ENCODE measurements around the gene TTC9B.

The TTC9B gene

DNA sequence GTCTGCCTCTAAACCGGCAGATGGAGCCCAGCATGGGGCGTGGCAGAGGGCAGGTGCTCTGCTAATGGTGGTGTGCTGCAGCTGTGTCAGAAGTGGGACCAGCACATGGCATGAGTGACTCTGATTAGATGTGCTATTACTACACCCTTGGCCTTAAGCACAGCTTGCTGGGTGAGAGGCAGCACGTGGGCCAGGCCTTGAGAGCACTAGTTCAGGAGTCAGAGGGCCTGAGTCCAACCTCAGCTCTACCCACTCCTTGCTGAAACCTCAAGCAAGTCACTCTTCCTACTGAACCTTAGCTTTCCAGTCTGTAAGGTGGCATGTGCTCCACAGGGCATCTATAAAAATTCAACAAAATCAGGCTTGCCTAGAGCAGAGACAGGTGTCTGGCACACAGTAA is 44.2 kb upstream of the TTC9B start:
- no peak for TF ChIP-seq POLR2AphosphoS5 (IDR thresholded peaks at IDR 0.05; ENCODE audit: low read depth, low read length)
- TF ChIP-seq FOXP2 (optimal IDR thresholded peaks at IDR 0.05; ENCODE audit: borderline replicate concordance, extremely low read depth, extremely low read length, insufficient read depth) = no peak
- TF ChIP-seq TAF1 (IDR thresholded peaks at IDR 0.05; ENCODE audit: borderline replicate concordance, insufficient read depth, low read length) = no peak
- TF ChIP-seq, protein P1, sequence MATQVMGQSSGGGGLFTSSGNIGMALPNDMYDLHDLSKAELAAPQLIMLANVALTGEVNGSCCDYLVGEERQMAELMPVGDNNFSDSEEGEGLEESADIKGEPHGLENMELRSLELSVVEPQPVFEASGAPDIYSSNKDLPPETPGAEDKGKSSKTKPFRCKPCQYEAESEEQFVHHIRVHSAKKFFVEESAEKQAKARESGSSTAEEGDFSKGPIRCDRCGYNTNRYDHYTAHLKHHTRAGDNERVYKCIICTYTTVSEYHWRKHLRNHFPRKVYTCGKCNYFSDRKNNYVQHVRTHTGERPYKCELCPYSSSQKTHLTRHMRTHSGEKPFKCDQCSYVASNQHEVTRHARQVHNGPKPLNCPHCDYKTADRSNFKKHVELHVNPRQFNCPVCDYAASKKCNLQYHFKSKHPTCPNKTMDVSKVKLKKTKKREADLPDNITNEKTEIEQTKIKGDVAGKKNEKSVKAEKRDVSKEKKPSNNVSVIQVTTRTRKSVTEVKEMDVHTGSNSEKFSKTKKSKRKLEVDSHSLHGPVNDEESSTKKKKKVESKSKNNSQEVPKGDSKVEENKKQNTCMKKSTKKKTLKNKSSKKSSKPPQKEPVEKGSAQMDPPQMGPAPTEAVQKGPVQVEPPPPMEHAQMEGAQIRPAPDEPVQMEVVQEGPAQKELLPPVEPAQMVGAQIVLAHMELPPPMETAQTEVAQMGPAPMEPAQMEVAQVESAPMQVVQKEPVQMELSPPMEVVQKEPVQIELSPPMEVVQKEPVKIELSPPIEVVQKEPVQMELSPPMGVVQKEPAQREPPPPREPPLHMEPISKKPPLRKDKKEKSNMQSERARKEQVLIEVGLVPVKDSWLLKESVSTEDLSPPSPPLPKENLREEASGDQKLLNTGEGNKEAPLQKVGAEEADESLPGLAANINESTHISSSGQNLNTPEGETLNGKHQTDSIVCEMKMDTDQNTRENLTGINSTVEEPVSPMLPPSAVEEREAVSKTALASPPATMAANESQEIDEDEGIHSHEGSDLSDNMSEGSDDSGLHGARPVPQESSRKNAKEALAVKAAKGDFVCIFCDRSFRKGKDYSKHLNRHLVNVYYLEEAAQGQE (IDR thresholded peaks at IDR 0.05; ENCODE audit: insufficient read depth in 1 of 2, low read depth in 2 of 2, low read length in 2 of 2) = no peak
- no peak for TF ChIP-seq SIN3A (IDR thresholded peaks at IDR 0.05; ENCODE audit: borderline replicate concordance, insufficient read depth, low read length)

DNA sequence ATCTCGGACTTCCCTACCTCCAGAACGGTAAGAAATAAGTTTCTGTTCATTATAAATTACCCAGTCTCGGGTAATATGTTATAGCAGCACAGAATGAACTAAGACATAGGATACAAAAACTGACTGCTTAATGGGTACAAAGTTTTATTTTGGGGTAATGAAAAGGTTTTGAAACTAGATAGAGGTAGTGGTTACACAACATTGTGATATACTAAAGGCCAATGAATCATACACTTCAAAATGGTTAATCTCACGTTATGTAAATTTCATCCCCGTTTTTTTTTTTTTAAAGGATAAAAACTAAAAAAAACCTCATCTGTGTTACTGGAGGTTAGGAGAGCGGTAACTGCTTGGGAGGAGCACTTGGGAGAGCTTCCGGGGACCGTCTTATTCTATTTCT is 43.4 kb upstream of the TTC9B start:
- TF ChIP-seq POLR2AphosphoS5 (IDR thresholded peaks at IDR 0.05; ENCODE audit: low read depth, low read length) (no peak), FOXP2 (optimal IDR thresholded peaks at IDR 0.05; ENCODE audit: borderline replicate concordance, extremely low read depth, extremely low read length, insufficient read depth) (no peak), TAF1 (IDR thresholded peaks at IDR 0.05; ENCODE audit: borderline replicate concordance, insufficient read depth, low read length) (no peak), SIN3A (IDR thresholded peaks at IDR 0.05; ENCODE audit: borderline replicate concordance, insufficient read depth, low read length) (no peak)
- TF ChIP-seq, protein P1 (IDR thresholded peaks at IDR 0.05; ENCODE audit: insufficient read depth in 1 of 2, low read depth in 2 of 2, low read length in 2 of 2) = no peak

DNA sequence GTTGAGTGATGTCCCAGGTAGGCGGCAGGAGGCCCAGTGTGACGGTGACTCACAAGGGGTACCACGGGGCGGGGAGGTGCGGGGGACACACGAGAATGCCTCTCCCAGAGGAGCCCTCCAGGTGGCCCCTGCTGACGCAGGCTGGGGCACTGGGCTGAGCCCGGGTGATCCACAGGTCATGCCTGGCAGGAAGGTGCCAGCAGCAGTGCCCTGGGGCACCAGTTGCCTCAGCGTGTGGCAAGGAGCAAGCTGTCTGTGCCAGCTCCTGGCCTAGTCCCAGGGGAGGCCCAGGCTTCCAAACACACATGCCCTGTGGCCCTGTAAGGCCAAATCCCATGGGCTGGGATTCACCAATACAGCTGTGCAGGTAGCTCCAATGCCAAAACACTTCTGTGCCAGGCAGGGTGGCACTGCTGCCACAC is 38.9 kb upstream of the TTC9B start:
- TF ChIP-seq FOXP2 (optimal IDR thresholded peaks at IDR 0.05; ENCODE audit: borderline replicate concordance, extremely low read depth, extremely low read length, insufficient read depth) = no peak
- TF ChIP-seq, protein P1 (IDR thresholded peaks at IDR 0.05; ENCODE audit: insufficient read depth in 1 of 2, low read depth in 2 of 2, low read length in 2 of 2) = no peak
- TF ChIP-seq TAF1 (IDR thresholded peaks at IDR 0.05; ENCODE audit: borderline replicate concordance, insufficient read depth, low read length) = no peak
- no peak for TF ChIP-seq POLR2AphosphoS5 (IDR thresholded peaks at IDR 0.05; ENCODE audit: low read depth, low read length)
- TF ChIP-seq SIN3A (IDR thresholded peaks at IDR 0.05; ENCODE audit: borderline replicate concordance, insufficient read depth, low read length) = no peak

DNA sequence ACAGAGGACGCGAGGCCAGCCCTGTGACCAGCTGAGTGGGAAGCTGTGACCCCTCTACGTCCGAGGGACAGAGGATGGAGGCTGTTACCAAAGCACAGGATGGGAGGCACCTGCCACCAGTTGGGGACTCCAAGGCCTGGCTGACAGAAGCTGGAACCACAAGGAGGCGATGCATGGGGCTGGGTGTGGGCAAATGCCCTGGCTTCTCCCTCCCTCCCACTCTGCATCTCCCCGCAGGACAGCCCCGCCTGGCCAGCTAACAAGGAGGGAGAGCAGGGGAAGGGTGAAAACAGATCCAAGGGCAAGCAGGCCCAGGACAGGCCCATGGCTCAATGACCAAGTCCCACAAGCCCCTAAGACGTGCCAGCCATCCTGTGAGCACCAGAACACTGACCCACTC is 38.3 kb upstream of the TTC9B start:
- TF ChIP-seq, protein P1 (IDR thresholded peaks at IDR 0.05; ENCODE audit: insufficient read depth in 1 of 2, low read depth in 2 of 2, low read length in 2 of 2) = no peak
- TF ChIP-seq POLR2AphosphoS5 (IDR thresholded peaks at IDR 0.05; ENCODE audit: low read depth, low read length) (no peak), TAF1 (IDR thresholded peaks at IDR 0.05; ENCODE audit: borderline replicate concordance, insufficient read depth, low read length) (no peak), FOXP2 (optimal IDR thresholded peaks at IDR 0.05; ENCODE audit: borderline replicate concordance, extremely low read depth, extremely low read length, insufficient read depth) (no peak), SIN3A (IDR thresholded peaks at IDR 0.05; ENCODE audit: borderline replicate concordance, insufficient read depth, low read length) (no peak)
